Measurements from ENCODE around the gene MSANTD2. TPM values are rescaled to one million over a fixed set of nuclear protein-coding genes. Genes with fewer than 3 reads are reported as not detected.

Gene MSANTD2
- total RNA-seq, 8 experiments from 2014 or later: 9.8 to 53.9 (median 14.8) TPM

DNA sequence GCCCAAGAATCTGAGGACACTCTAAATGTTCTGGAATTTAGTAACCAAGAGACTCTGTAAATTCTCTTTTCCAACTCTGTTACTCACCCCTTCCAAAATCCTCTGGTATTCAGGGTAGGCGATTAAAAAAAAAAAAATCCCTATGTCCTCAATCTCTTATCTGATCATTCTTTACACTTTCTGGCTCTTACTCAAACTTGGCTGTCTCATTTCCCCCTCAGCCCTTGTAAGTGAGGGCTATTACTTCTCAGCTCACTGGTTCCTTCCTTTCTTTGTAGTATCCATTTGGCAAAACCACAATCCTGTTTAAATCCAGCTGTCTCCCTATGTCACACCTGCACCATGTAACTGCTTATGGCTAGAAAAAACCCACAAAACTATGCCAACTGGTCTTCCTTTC lies 12.7 kb upstream of the MSANTD2 start:
- Histone ChIP-seq H3K4me3 (no peak overlapping the region), H3K4me1 (replicated peaks in 1 of 2) (no peaks in the 10 kb centered on the region), H3K27ac (no peak overlapping the region)
- ATAC-seq (replicated peaks in 6 of 8): no peak
- in situ Hi-C loops (cut with MboI; ENCODE audit: low pct_unique_long_range_greater_than_20kb in 2 of 9, low sequenced_read_pairs in 9 of 9, unreplicated experiment in 9 of 9): no loop called here
- WGBS, 10 experiments: 10 to 100% (median 45%) methylated on average over 1 of the region's 1 CpG; no CpG with 5 or more reads in 4 of the 10 experiments

DNA sequence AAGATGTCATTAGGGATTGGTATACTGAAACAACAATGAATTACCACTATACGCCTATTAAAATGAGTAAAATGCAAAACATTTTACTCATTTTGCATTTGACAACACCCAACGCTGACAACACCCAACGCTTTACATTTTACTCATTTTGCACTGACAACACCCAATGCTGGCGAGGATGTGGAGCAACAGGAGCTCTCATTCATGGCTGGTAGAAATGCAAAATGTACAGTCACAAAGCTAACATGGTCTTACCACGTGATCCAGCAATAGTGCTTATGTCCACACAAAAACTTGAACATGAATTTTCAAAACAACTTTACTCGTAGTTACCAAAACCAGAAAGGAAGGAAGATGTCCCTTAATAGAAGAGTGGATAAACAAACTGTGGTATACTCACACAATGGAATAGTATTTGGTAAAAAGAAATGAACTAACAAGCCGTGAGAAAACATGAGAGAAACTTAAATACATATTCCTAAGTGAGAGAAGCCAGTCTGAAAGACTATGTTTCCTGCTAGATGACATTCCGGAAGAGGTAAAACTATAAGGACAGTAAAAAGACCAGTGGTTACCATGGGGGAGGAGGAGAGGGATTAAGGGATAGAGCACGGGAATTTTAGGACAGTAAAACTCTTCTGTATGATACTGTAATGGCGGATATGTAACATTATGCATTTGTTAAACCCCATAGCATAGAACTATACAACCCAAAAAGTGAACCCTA lies 11.4 kb upstream of the MSANTD2 start:
- no peaks in the 10 kb centered on the region for H3K4me1 ChIP-seq (replicated peaks in 1 of 2)
- WGBS, 10 experiments: 14 to 89% (median 77%) methylated on average over 5 to 10 of the region's 10 CpGs
- H3K27ac ChIP-seq: no peak overlapping the region
- peak in 3 of 8 experiments; percentile 82 to 92 (median 88) for ATAC-seq (replicated peaks in 6 of 8)
- in situ Hi-C loops (cut with MboI; ENCODE audit: low pct_unique_long_range_greater_than_20kb in 2 of 9, low sequenced_read_pairs in 9 of 9, unreplicated experiment in 9 of 9): no loop called here
- H3K4me3 ChIP-seq: no peak overlapping the region

- Histone ChIP-seq H3K4me3 (no peak overlapping the region), H3K4me1 (replicated peaks in 1 of 2) (no peaks in the 10 kb centered on the region), H3K27ac (no peak overlapping the region)
- no peak for ATAC-seq (replicated peaks in 6 of 8)
- 11 to 100% (median 93%) methylated on average over 1 to 5 of the region's 6 CpGs; no CpG with 5 or more reads in 4 of the 10 experiments for WGBS, 10 experiments
- in situ Hi-C loops (cut with MboI; ENCODE audit: low pct_unique_long_range_greater_than_20kb in 2 of 9, low sequenced_read_pairs in 9 of 9, unreplicated experiment in 9 of 9): no loop called here
Observed at GRCh38 chr11:124807660-124808270, 7.6 kb upstream of the MSANTD2 start.

DNA sequence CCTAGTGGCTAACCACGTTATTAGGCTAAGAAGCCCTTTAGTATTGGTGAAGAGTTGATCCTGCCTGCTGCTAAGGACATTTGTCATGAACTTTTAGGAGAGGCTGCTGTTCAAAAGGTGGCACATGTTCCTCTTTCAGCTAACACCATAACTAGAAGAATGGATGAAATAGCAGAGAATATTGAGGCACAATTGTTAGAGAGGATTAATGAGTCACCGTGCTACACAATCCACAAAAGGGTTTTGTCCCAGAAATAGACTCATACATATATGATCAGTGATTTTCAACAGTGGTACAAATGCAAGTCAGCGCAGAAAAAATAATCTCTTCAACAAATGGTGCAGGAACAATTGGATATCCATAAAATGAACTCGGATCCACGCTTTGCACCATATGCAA lies 7.0 kb upstream of the MSANTD2 start:
- Histone ChIP-seq H3K27ac (no peak overlapping the region), H3K4me1 (replicated peaks in 1 of 2) (no peaks in the 10 kb centered on the region), H3K4me3 (no peak overlapping the region)
- WGBS, 10 experiments: 86 to 100% (median 91%) methylated on average over 1 to 5 of the region's 5 CpGs; no CpG with 5 or more reads in 1 of the 10 experiments
- in situ Hi-C loops (cut with MboI; ENCODE audit: low pct_unique_long_range_greater_than_20kb in 2 of 9, low sequenced_read_pairs in 9 of 9, unreplicated experiment in 9 of 9): no loop called here
- no peak for ATAC-seq (replicated peaks in 6 of 8)

GRCh38 chr11:124804884-124805283 lies 4.7 kb upstream of the MSANTD2 start:
- H3K27ac ChIP-seq: no peak overlapping the region
- H3K4me1 ChIP-seq (replicated peaks in 1 of 2): peaks cover 4 to 8% of the 10 kb centered on the region in 2 donors
- no peak for ATAC-seq (replicated peaks in 6 of 8)
- 80 to 100% (median 89%) methylated on average over 1 to 2 of the region's 3 CpGs; no CpG with 5 or more reads in 4 of the 10 experiments for WGBS, 10 experiments
- in situ Hi-C loops (cut with MboI; ENCODE audit: low pct_unique_long_range_greater_than_20kb in 2 of 9, low sequenced_read_pairs in 9 of 9, unreplicated experiment in 9 of 9): no loop called here
- no peak overlapping the region for H3K4me3 ChIP-seq

GRCh38 chr11:124801636-124802312 lies 1.6 kb upstream of the MSANTD2 start:
- peaks cover 17 to 20% of the 10 kb centered on the region in 2 donors for H3K4me1 ChIP-seq (replicated peaks in 1 of 2)
- no peak overlapping the region for H3K4me3 ChIP-seq
- in situ Hi-C loops (cut with MboI; ENCODE audit: low pct_unique_long_range_greater_than_20kb in 2 of 9, low sequenced_read_pairs in 9 of 9, unreplicated experiment in 9 of 9): no loop called here
- H3K27ac ChIP-seq: no peak overlapping the region
- WGBS, 10 experiments: 2 to 93% (median 71%) methylated on average over 2 to 8 of the region's 8 CpGs
- ATAC-seq (replicated peaks in 6 of 8): no peak

DNA sequence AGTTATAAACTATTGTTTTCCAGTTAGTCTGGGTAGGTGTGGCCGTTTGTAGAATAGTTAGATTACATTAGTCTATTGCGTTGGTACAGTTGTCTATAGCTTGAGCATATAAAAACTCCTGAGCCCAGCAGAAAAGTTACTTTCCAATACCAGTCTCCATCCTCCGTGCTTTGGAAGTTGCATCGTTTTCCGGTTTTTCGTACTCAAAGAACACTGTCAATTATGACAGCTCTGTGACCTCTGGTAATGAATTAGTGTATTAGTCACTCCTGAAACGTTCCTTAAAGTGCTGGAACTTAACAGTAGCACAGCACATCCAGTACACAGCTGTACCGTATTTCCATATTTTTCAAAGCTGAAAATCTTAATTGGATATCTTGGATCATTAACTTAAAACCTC lies 808 bp upstream of the MSANTD2 start:
- H3K4me1 ChIP-seq (replicated peaks in 1 of 2): peaks cover 17 to 20% of the 10 kb centered on the region in 2 donors
- peak in 3 of 8 experiments; percentile 2 to 9 (median 5) for ATAC-seq (replicated peaks in 6 of 8)
- peak overlapping the region; percentile 68 to 98 (median 86) for H3K4me3 ChIP-seq
- in situ Hi-C loops (cut with MboI; ENCODE audit: low pct_unique_long_range_greater_than_20kb in 2 of 9, low sequenced_read_pairs in 9 of 9, unreplicated experiment in 9 of 9): no loop called here
- WGBS, 10 experiments: 0 to 55% (median 10%) methylated on average over 1 to 8 of the region's 8 CpGs; no CpG with 5 or more reads in 1 of the 10 experiments
- H3K27ac ChIP-seq: peak overlapping the region; percentile 99

DNA sequence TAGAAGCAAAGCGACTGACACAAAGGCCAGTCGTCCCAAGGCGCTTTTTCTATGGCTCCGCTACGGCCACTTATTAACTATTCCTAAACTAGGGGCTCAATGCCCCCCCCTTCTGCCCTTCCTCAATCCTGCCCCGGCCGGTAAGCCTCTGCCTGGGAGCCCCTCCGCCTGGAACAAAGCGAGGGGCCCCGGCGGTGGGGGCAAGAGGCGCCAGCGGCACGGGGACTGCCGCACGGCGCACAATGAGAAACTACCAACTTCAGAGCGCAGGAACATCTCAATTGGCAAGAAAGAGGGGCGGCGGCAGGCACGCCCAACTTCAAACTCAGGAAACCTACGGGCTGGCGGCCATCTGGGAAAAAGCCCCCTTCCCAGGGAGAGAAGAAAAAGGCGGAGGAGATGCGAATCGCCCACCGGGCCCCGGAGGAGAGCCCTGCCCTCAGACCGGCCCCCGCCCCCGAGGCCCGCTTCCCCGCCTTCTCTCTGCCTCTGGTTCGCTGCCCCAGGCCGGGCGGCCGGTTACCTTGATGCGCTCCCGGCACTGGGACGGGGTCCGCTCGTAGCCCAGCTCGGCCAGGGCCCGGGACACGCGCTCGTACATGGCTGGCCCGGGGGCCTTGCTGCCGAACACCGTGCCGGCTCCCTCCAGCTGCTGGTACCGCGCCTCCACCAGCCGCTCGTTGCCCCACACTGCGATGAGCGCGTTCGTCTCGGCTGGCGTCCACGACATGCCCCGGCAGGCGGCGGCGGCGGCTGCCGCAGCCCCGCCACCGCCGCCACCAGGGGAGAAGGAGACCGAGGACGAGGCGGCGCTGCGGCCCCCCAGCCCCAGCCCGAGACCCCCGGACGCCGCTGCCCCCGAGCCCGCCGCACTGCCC lies 619 bp downstream of the MSANTD2 start:
- H3K4me1 ChIP-seq (replicated peaks in 1 of 2): peaks cover 17 to 20% of the 10 kb centered on the region in 2 donors
- WGBS, 10 experiments: 0 to 29% (median 0%) methylated on average over 1 to 14 of the region's 83 CpGs; no CpG with 5 or more reads in 6 of the 10 experiments
- peak overlapping the region; percentile 68 to 98 (median 86) for H3K4me3 ChIP-seq
- in situ Hi-C loops (cut with MboI; ENCODE audit: low pct_unique_long_range_greater_than_20kb in 2 of 9, low sequenced_read_pairs in 9 of 9, unreplicated experiment in 9 of 9): no loop called here
- peak overlapping the region; percentile 99 for H3K27ac ChIP-seq
- peak; percentile 7 to 50 (median 40) for ATAC-seq (replicated peaks in 6 of 8)

GRCh38 chr11:124798991-124799347 lies 1.2 kb downstream of the MSANTD2 start:
- no peak for ATAC-seq (replicated peaks in 6 of 8)
- H3K4me1 ChIP-seq (replicated peaks in 1 of 2): peaks cover 17 to 20% of the 10 kb centered on the region in 2 donors
- peak overlapping the region; percentile 99 for H3K27ac ChIP-seq
- in situ Hi-C loops (cut with MboI; ENCODE audit: low pct_unique_long_range_greater_than_20kb in 2 of 9, low sequenced_read_pairs in 9 of 9, unreplicated experiment in 9 of 9): no loop called here
- WGBS, 10 experiments: 0% methylated on average over 1 to 5 of the region's 8 CpGs
- peak overlapping the region; percentile 68 to 98 (median 86) for H3K4me3 ChIP-seq

DNA sequence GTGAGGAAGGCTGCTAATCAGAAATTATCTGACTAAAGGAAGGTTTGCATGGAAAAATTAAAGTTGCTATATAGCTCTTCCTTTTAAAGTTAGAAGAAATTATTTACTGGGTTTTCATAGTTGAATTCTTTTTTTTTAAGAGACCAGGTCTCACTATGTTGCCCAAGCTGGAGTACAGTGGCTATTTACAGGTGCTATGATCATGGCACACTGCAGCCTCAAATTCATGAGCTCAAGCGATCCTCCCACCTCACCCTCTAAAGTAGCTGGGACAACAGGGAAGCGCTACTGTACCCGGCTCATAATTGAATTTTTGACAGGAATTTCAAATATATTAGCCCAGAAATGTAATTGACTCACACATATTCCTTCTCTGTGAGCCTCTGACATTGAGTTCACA lies 3.9 kb downstream of the MSANTD2 start:
- WGBS, 10 experiments: 20 to 100% (median 93%) methylated on average over 2 to 3 of the region's 3 CpGs; no CpG with 5 or more reads in 2 of the 10 experiments
- Histone ChIP-seq H3K27ac (no peak overlapping the region), H3K4me1 (replicated peaks in 1 of 2) (peaks cover 12 to 19% of the 10 kb centered on the region in 2 donors), H3K4me3 (no peak overlapping the region)
- in situ Hi-C loops (cut with MboI; ENCODE audit: low pct_unique_long_range_greater_than_20kb in 2 of 9, low sequenced_read_pairs in 9 of 9, unreplicated experiment in 9 of 9): no loop called here
- ATAC-seq (replicated peaks in 6 of 8): no peak

- peaks cover 8 to 16% of the 10 kb centered on the region in 2 donors for H3K4me1 ChIP-seq (replicated peaks in 1 of 2)
- in situ Hi-C loops (cut with MboI; ENCODE audit: low pct_unique_long_range_greater_than_20kb in 2 of 9, low sequenced_read_pairs in 9 of 9, unreplicated experiment in 9 of 9): no loop called here
- H3K27ac ChIP-seq: no peak overlapping the region
- ATAC-seq (replicated peaks in 6 of 8): peak in 6 of 8 experiments; percentile 20 to 77 (median 26)
- H3K4me3 ChIP-seq: no peak overlapping the region
- 33 to 64% (median 52%) methylated on average over 1 to 2 of the region's 2 CpGs; no CpG with 5 or more reads in 5 of the 10 experiments for WGBS, 10 experiments
Observed at GRCh38 chr11:124793466-124794278, 6.5 kb downstream of the MSANTD2 start.

Measured in motor neuron (in vitro differentiated cells).